SK-N-SH treated with all-trans-retinoic acid at 6 μM for 48 hours (cell line): ENCODE measurements around the gene PRMT1.

Experiments used
- ARNTL ChIP-seq: fragments of 450-650 bp; formaldehyde crosslinking; IDR thresholded peaks from 2 replicates; pipeline ENCODE4 v1.5.0; 2020; ENCODE audit warnings: low read depth, mild to moderate bottlenecking, moderate library complexity, borderline replicate concordance
- CSDC2 ChIP-seq: fragments of 250-450 bp; sonication (Bioruptor Pico); IDR thresholded peaks from 2 replicates; pipeline ENCODE4 v1.5.0; 2020; ENCODE audit warnings: mild to moderate bottlenecking, moderate library complexity
- CSRNP3 ChIP-seq: fragments of 250-450 bp; sonication (Bioruptor Pico); IDR thresholded peaks from 2 replicates; pipeline ENCODE4 v1.5.1; 2021; ENCODE audit warnings: mild to moderate bottlenecking, moderate library complexity
- ZFP30 ChIP-seq: fragments of 450-650 bp; formaldehyde crosslinking; IDR thresholded peaks from 2 replicates; pipeline ENCODE4 v1.5.0; 2022; ENCODE audit warnings: mild to moderate bottlenecking, moderate library complexity

- TF ChIP-seq ARNTL (no peak), CSRNP3 (no peak), CSDC2 (CRISPR knock-in tag) (no peak), ZFP30 (no peak)
Observed at GRCh38 chr19:49700563-49700962, 23.5 kb downstream of the PRMT1 start.
